ENCODE results near the gene CRKL.

The CRKL gene

DNA sequence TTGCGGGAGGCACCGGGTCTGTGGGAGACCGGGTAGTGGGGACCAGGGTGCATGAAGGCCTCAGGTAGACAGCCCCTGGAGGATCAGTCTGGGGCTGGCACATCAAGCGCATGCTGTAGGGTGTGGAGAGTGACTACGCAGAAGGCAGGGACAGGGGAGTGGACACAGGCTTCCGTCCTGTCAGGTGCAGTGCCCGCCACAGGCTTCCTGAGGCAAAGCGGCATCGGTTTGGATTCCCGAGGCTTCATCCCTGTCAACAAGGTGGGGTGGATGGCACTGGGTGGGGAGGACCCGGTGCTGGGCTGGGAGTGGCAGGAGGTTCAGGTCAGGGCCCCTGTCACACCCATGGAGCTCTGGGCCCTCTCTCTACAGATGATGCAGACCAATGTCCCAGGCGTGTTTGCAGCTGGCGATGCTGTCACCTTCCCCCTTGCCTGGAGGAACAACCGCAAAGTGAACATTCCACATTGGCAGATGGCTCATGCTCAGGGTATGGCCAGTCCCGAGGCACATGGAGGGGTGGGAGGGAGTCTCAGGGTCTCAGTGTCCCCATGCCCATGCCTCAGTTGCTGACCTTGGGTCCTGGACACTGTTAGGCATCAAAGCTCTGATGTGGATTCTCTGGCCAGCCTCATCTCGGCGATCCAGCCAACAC is 60.4 kb downstream of the CRKL start:
- DNase-seq (ENCODE audit: low spot score in 2 of 2), result no peak
- Histone ChIP-seq H3K9me3 (peaks cover 7% of the 10 kb centered on the region; the same call in 1 of the 2 replicates), H3K4me3 (no peak overlapping the region), H3K27me3 (ENCODE audit: low read depth) (no peaks in the 10 kb centered on the region), H3K4me1 (peaks cover 5% of the 10 kb centered on the region), H3K36me3 (replicated peaks) (no peaks in the 10 kb centered on the region; the same call in 1 of the 2 replicates)
- in situ Hi-C loops (cut with MboI; ENCODE audit: low sequenced_read_pairs), result no loop called here

DNA sequence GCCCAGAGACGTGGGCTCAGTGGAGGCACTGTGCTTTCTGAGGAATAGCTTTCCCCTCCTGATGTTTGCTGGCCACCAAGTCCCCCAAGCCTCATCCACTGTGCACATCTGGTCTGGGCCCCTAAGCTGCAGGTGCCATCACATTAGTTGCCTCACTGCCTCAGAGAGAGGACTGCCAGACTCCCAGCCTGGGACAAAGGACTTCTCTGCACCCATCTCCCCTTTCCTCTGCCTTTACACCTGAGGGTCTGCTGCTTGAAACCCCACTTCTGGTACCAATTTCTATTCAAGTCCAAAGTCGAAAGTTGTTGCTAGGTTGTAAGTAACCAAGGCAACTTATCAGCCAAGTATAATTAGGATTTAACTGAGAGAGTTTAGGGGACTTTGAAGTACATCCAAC is 61.2 kb downstream of the CRKL start:
- H3K9me3 ChIP-seq, result peaks cover 7% of the 10 kb centered on the region; the same call in 1 of the 2 replicates
- in situ Hi-C loops (cut with MboI; ENCODE audit: low sequenced_read_pairs), result no loop called here
- DNase-seq (ENCODE audit: low spot score in 2 of 2), result no peak
- H3K4me3 ChIP-seq, result no peak overlapping the region
- H3K36me3 ChIP-seq (replicated peaks), result no peaks in the 10 kb centered on the region; the same call in 1 of the 2 replicates
- no peaks in the 10 kb centered on the region for H3K27me3 ChIP-seq (ENCODE audit: low read depth)
- H3K4me1 ChIP-seq, result peaks cover 9% of the 10 kb centered on the region

DNA sequence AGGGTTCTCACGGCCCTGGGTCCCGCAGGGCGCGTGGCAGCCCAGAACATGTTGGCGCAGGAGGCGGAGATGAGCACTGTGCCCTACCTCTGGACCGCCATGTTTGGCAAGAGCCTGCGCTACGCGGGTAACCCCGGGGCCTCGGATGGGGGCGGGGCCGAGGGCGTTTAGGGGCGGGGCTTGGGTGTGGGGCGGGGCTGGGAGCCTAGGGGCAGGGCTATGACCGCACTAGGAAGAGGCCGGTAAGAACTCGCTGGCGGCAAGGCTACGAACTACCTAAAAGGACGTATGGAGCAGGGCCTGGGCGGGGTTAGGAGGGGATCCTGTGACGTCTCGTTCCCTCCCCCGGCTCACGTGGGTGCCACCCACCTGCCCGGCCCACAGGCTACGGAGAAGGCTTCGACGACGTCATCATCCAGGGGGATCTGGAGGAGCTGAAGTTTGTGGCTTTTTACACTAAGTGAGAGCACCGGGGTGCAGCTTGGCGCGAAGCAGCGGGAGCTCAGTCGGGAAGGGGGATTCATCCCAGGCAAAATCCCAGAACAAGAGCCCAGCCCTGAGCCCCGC is 62.1 kb downstream of the CRKL start:
- Histone ChIP-seq H3K27me3 (ENCODE audit: low read depth) (no peaks in the 10 kb centered on the region), H3K4me1 (peaks cover 9% of the 10 kb centered on the region), H3K9me3 (peaks cover 7% of the 10 kb centered on the region; the same call in 1 of the 2 replicates), H3K36me3 (replicated peaks) (peaks cover 5% of the 10 kb centered on the region), H3K4me3 (no peak overlapping the region)
- in situ Hi-C loops (cut with MboI; ENCODE audit: low sequenced_read_pairs), result no loop called here
- DNase-seq (ENCODE audit: low spot score in 2 of 2), result no peak

- Histone ChIP-seq H3K9me3 (peaks cover 7% of the 10 kb centered on the region; the same call in 1 of the 2 replicates), H3K4me3 (no peak overlapping the region), H3K36me3 (replicated peaks) (peaks cover 5% of the 10 kb centered on the region), H3K27me3 (ENCODE audit: low read depth) (no peaks in the 10 kb centered on the region), H3K4me1 (peaks cover 9% of the 10 kb centered on the region)
- no peak for DNase-seq (ENCODE audit: low spot score in 2 of 2)
- in situ Hi-C loops (cut with MboI; ENCODE audit: low sequenced_read_pairs), result loop anchor here (10.0 kb wide), 2 partner anchors 65 to 175 kb away; partner anchors contain the start of gene CRKL
Observed at GRCh38 chr22:20979940-20980453, 62.8 kb downstream of the CRKL start.

DNA sequence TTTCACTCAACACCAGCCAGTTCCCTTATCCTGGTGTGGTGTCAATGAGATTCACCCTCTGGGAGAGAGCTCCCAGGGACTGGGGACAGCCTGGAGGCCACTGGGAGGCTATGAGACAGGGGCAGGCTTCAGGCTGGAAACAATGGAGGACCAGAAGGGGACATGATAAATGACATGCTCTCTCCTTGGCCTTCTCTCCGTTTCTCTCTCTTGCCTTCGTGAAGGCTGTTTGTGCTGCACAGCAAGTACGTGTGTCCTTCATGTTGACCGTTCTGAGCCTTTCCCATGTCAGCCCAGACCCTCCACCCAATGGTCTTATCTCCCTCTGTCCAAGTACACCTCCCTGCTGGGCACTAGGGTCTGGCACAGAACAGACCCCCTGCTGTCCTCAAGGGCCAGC is 63.3 kb downstream of the CRKL start:
- peaks cover 5% of the 10 kb centered on the region for H3K36me3 ChIP-seq (replicated peaks)
- in situ Hi-C loops (cut with MboI; ENCODE audit: low sequenced_read_pairs), result loop anchor here (10.0 kb wide), 2 partner anchors 66 to 176 kb away; partner anchors contain the start of gene CRKL
- no peaks in the 10 kb centered on the region for H3K27me3 ChIP-seq (ENCODE audit: low read depth)

GRCh38 chr22:20980938-20981722 is 63.9 kb downstream of the CRKL start:
- peaks cover 7% of the 10 kb centered on the region; the same call in 1 of the 2 replicates for H3K9me3 ChIP-seq
- H3K4me3 ChIP-seq, result peak overlapping the region; percentile 82
- H3K4me1 ChIP-seq, result peaks cover 9% of the 10 kb centered on the region
- in situ Hi-C loops (cut with MboI; ENCODE audit: low sequenced_read_pairs), result loop anchor here (10.0 kb wide), 2 partner anchors 66 to 176 kb away; partner anchors contain the start of gene CRKL
- no peak for DNase-seq (ENCODE audit: low spot score in 2 of 2)
- H3K27me3 ChIP-seq (ENCODE audit: low read depth), result no peaks in the 10 kb centered on the region
- H3K36me3 ChIP-seq (replicated peaks), result peaks cover 9% of the 10 kb centered on the region

More for the DNA sequence above, 63.3 kb downstream of the CRKL start:
- Histone ChIP-seq H3K4me1 (peaks cover 9% of the 10 kb centered on the region), H3K9me3 (peaks cover 7% of the 10 kb centered on the region; the same call in 1 of the 2 replicates), H3K4me3 (no peak overlapping the region)
- DNase-seq (ENCODE audit: low spot score in 2 of 2), result no peak

GRCh38 chr22:20981787-20982562 is 64.8 kb downstream of the CRKL start, which contains the start of gene LZTR1:
Gene LZTR1, plus strand, starts transcription at chr22:20982297. Its CDS starts 75 bp downstream, at chr22:20982372.
- DNase-seq (ENCODE audit: low spot score in 2 of 2), result peak; percentile 57 to 82
- Histone ChIP-seq H3K27me3 (ENCODE audit: low read depth) (no peaks in the 10 kb centered on the region), H3K4me3 (peak within 1 kb of the TSS; percentile 82), H3K36me3 (replicated peaks) (peaks cover 9% of the 10 kb centered on the region), H3K4me1 (peaks cover 9% of the 10 kb centered on the region), H3K9me3 (peaks cover 7% of the 10 kb centered on the region; the same call in 1 of the 2 replicates)
- in situ Hi-C loops (cut with MboI; ENCODE audit: low sequenced_read_pairs), result loop anchor here (10.0 kb wide), 2 partner anchors 67 to 177 kb away; partner anchors contain the start of gene CRKL

DNA sequence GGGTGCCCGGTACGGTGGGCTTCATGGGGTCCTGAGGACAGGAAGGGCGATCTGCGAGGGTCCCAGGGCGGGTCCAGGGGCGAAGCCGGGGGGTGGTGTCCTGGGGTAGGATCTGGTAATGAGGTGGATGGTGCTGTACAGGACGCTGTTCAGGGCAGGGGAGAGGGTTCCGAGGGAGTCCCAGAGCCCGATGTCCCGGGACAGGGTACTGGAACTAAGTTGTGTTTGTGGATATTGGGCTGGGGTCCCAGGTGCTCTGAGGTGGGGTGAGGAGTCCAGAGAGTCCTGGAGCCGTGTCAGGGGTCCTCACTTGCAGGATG is 65.3 kb downstream of the CRKL start:
- H3K9me3 ChIP-seq, result peaks cover 7% of the 10 kb centered on the region; the same call in 1 of the 2 replicates
- peaks cover 10% of the 10 kb centered on the region for H3K36me3 ChIP-seq (replicated peaks)
- peaks cover 9% of the 10 kb centered on the region for H3K4me1 ChIP-seq
- H3K27me3 ChIP-seq (ENCODE audit: low read depth), result no peaks in the 10 kb centered on the region
- H3K4me3 ChIP-seq, result peak overlapping the region; percentile 82
- no peak for DNase-seq (ENCODE audit: low spot score in 2 of 2)
- in situ Hi-C loops (cut with MboI; ENCODE audit: low sequenced_read_pairs), result loop anchor here (10.0 kb wide), 2 partner anchors 68 to 178 kb away; partner anchors contain the start of gene CRKL

DNA sequence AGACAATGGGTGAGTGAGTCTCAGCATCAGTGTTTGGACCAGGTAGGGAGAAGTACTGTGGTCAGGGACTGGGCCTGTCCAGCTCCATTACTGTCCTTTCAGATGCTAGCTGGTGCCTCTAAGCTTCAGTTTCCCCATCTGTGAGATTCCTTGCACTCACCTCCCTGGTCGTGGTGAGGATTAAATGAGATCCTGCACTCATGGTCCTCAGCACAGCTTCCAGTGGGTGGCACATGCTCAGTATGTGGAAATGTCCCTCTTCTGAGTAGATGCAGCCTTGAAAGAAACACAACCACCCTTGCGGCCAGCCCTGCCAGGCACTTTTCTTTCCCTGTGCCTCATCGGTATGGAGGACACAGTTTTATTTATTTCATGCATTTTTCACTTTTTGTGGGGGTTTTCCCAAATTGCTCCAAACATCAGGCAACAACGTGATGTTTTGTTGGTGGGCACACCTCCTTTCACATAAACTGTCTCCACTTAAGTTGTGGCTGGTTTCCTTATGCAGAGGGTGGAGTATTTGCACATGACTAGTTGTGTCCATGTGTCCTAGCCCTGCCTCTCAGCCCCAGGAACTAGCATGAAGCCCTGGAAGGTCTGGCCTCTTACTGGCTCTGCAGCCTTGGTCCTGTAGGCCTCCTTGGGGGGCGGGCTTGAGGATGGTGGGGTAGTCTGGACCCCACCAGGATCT is 66.0 kb downstream of the CRKL start:
- H3K9me3 ChIP-seq, result peaks cover 7% of the 10 kb centered on the region; the same call in 1 of the 2 replicates
- H3K4me1 ChIP-seq, result peaks cover 9% of the 10 kb centered on the region
- H3K4me3 ChIP-seq, result peak overlapping the region; percentile 82
- peaks cover 12% of the 10 kb centered on the region for H3K36me3 ChIP-seq (replicated peaks)
- H3K27me3 ChIP-seq (ENCODE audit: low read depth), result no peaks in the 10 kb centered on the region
- in situ Hi-C loops (cut with MboI; ENCODE audit: low sequenced_read_pairs), result loop anchor here (10.0 kb wide), 2 partner anchors 68 to 178 kb away; partner anchors contain the start of gene CRKL
- DNase-seq (ENCODE audit: low spot score in 2 of 2), result no peak

DNA sequence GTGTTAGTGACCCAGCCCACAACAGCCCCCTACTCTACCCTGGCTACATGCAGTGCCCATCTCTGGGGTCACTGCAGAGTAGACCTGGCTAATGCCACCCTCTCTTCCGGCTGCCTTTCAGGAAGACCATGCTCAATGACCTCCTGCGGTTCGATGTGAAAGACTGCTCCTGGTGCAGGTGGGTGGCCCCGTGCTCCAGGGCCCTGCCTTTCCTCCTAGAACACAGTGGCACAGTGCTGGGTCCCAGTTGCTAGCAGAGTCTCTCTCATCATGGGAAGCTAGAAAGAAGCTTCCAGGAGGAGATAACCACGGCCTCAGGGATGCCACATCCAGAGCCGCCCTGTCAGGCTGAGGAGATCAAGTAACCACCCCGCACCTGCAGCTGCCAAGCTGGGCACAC is 68.5 kb downstream of the CRKL start:
- no peaks in the 10 kb centered on the region for H3K27me3 ChIP-seq (ENCODE audit: low read depth)
- H3K4me1 ChIP-seq, result peaks cover 9% of the 10 kb centered on the region
- H3K4me3 ChIP-seq, result no peak overlapping the region
- in situ Hi-C loops (cut with MboI; ENCODE audit: low sequenced_read_pairs), result loop anchor here (10.0 kb wide), 2 partner anchors 71 to 181 kb away; partner anchors contain the start of gene CRKL
- DNase-seq (ENCODE audit: low spot score in 2 of 2), result no peak
- no peaks in the 10 kb centered on the region for H3K9me3 ChIP-seq
- peaks cover 12% of the 10 kb centered on the region for H3K36me3 ChIP-seq (replicated peaks)

GRCh38 chr22:20986365-20986764 is 69.2 kb downstream of the CRKL start:
- peaks cover 6% of the 10 kb centered on the region for H3K4me1 ChIP-seq
- in situ Hi-C loops (cut with MboI; ENCODE audit: low sequenced_read_pairs), result loop anchor here (10.0 kb wide), 2 partner anchors 72 to 182 kb away; partner anchors contain the start of gene CRKL
- H3K36me3 ChIP-seq (replicated peaks), result peaks cover 15% of the 10 kb centered on the region
- H3K9me3 ChIP-seq, result no peaks in the 10 kb centered on the region
- H3K4me3 ChIP-seq, result no peak overlapping the region
- no peaks in the 10 kb centered on the region for H3K27me3 ChIP-seq (ENCODE audit: low read depth)
- DNase-seq (ENCODE audit: low spot score in 2 of 2), result no peak

DNA sequence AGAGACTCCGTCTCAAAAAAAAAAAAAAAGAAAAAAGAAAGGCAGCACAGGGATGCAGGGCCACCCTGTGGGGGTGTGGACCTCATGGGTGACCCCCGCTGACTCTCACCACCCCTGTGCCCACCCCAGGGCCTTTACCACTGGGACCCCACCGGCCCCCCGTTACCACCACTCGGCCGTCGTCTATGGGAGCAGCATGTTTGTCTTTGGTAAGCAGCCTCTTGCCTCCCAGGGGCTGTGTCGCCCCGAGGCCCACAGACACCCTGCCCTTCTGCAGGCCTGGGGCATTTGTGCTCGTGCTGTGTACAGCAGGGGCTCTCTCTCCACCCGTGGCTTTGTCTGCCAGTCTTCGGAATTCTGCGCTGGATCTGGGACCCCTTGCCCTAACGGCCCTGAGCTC is 70.2 kb downstream of the CRKL start:
- Histone ChIP-seq H3K27me3 (ENCODE audit: low read depth) (no peaks in the 10 kb centered on the region), H3K4me1 (peaks cover 4% of the 10 kb centered on the region; the same call in 1 of the 2 replicates), H3K4me3 (no peak overlapping the region), H3K36me3 (replicated peaks) (peaks cover 25% of the 10 kb centered on the region), H3K9me3 (no peaks in the 10 kb centered on the region)
- in situ Hi-C loops (cut with MboI; ENCODE audit: low sequenced_read_pairs), result loop anchor here (10.0 kb wide), 2 partner anchors 73 to 183 kb away; partner anchors contain the start of gene CRKL
- no peak for DNase-seq (ENCODE audit: low spot score in 2 of 2)
